Measurements from ENCODE around the gene SAMD10. TPM values are rescaled to one million over a fixed set of nuclear protein-coding genes. Genes with fewer than 3 reads are reported as not detected.

Gene SAMD10
- total RNA-seq, 4 donors from 2014 or later = 0.48 to 1.2 (median 0.84) TPM; not detected in 1

DNA sequence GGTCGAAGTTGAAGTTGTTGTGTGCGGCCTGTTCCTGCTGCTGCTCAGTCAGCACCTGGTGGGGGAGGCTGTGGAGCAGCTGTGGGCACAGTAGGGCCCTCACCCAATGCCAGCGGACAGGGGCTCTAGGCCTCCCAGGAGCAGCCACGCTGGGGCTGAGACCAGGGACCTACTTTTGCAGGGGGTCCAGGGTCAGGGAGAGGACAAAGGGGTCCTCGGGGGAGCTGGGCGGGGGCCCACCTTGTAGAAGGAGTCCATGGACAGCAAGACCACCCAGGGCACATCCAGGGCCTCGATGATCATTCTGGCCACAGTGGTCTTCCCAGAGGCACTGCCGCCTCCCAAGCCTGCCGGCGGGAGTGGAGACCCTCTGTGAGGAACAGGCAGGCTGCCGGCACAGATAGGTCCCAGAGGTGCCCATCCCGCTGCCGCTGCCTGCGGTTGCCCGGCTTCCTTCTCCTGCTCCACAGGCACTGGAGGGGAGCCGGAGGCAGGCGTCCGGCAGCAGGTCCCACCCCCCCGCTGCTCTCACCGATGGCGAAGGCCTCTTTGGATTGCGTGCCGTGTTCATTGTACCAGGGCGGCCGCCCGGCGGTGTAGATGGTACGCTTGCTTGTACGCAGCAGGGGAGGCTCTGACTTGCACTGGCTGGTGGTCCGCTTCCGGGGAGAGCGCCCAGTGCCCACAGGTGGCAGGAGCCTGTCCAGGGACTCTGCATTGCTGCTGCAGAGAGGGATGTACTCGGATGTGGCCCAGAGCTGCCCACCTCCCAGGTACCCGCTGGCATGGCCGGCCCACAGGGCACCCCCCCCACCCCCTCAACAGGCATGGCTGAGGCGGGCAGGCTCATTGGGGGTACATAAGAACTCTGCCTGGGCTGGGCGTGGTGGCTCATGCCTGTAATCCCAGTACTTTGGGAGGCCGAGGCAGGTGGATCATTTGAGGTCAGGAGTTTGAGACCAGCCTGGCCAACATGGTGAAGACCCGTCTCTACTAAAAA is 33.2 kb downstream of the SAMD10 start:
- TF ChIP-seq, protein P1, sequence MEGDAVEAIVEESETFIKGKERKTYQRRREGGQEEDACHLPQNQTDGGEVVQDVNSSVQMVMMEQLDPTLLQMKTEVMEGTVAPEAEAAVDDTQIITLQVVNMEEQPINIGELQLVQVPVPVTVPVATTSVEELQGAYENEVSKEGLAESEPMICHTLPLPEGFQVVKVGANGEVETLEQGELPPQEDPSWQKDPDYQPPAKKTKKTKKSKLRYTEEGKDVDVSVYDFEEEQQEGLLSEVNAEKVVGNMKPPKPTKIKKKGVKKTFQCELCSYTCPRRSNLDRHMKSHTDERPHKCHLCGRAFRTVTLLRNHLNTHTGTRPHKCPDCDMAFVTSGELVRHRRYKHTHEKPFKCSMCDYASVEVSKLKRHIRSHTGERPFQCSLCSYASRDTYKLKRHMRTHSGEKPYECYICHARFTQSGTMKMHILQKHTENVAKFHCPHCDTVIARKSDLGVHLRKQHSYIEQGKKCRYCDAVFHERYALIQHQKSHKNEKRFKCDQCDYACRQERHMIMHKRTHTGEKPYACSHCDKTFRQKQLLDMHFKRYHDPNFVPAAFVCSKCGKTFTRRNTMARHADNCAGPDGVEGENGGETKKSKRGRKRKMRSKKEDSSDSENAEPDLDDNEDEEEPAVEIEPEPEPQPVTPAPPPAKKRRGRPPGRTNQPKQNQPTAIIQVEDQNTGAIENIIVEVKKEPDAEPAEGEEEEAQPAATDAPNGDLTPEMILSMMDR (IDR thresholded peaks at IDR 0.05) = no peak
- DNase-seq (ENCODE audit: low spot score) (no peak), ATAC-seq (ENCODE audit: low FRiP score) (no peak)

DNA sequence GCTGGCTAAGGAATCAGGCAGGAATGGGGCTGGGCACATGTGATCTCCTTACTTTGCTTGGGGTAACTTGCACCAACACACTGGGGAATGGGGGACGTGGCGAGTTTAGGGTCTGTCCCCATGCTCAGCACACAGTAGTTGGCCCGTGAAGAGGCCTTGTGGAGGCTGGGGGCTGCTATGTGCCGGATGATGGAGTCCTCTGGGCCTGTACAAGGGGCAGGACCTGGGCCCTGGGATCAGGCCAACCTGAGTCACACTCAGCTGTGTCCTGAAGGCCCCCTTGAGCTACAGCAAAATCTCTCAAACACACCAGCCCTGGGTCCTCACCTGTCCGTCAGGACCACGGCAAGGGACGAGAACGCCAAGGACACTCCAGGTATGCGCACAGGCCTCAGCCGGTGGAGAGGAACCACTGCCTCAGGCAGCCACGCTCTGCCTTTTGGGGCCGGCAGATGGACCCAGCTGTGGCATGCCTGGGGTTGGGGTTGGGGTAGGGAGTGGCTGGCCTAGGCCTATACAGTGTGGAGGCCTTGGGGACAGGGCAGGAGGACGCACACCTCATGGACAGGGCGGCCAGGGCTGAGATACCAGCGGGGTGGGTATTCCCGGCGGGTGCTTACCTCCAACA is 34.3 kb downstream of the SAMD10 start:
- TF ChIP-seq, protein P1 (IDR thresholded peaks at IDR 0.05) = no peak
- ATAC-seq (ENCODE audit: low FRiP score) (no peak), DNase-seq (ENCODE audit: low spot score) (no peak)

DNA sequence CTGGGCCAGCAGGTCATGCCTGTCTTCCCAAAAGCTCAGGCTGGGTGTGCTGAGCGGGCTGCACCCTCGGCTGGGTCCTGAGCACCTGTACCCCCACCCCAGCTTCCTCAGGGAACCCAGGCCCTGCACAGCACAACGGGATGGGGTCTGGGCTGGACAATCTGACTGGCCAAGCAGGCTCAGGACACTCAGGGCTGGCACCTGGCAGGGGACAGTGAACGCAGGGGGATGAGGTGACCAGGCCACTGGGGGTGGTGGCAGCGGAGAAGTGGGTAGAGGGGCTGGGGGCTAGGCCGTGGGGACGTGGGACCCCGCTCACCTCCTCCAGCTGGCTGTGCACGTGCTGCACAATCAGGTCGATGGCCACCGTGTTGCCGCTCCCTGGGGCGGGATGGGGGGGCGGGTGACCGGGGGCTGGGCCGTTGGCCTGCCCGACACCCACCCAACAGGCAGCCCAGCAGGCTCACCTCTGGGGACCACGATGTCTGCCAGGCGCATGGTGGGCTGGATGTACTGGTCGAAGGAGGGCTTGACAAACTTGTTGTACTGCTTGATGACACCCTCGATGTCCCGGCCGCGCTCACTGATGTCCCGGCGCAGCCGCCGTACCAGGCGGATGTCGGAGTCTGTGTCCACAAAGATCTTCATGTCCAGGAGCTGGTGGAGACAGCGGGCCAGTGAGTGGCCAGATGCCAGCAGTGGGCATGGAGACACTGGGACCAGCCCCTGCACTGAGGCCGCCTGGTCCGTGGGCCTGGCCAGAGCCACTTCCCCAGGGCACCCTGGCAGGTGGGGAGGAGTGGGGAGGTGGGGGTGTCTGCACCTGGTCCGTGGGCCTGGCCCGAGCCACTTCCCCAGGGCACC is 35.1 kb downstream of the SAMD10 start:
- TF ChIP-seq, protein P1 (IDR thresholded peaks at IDR 0.05) = no peak
- no peak for DNase-seq (ENCODE audit: low spot score)
- no peak for ATAC-seq (ENCODE audit: low FRiP score)

DNA sequence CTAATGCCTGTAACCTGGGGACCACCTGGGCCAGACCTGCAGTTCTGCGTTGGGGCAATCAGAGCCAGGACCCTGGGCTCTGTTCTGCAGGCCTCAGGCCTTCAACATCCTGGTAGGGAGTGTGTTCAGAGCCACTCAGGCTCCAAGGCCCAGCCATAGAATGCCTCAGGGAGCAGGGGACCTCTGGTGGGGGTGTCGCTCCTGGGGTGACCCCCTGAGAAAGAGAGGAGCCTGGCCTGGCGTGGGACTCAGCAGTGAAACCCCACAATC is 35.7 kb downstream of the SAMD10 start:
- TF ChIP-seq, protein P1 (IDR thresholded peaks at IDR 0.05) = no peak
- DNase-seq (ENCODE audit: low spot score) (no peak), ATAC-seq (ENCODE audit: low FRiP score) (no peak)

DNA sequence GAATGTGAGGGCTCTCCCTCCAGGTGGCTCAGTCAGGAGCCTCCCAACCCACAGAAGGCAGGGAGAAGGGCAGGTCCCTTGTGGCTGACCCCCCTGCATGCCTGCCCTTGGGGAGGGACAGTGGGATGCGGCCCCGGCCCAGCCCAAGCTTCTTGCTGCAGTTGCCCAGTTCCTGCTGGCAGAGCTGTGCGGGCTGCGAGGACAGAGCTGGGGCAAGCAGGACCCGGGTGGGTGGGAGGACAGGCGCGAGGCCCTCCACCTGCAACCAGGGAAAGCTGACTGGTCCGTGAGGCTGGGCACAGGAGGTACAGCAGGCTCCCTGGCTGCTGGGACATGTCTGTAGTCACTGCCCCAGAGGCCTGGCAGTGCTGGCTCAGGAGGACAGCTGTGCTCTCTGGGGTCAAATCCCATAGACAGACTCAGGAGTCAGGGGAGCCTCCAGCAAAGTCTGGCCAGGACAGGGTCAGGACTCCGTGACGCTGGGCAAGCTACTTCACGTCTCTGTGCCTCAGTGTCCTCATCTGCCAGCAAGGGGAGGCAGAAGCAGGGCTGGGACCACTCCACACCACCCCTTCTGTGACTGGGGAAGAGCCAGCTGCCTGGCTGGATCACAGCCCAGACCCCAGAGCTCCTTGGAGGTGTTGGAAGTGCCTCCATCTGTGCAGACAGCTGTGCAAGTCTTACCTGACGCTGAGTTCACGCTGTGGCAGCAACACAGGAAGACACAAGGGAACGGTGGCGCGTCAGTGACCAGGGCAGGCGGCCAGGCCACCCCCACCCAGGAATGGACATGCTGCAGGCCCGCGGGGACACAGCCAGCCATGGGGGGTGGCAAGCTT is 36.3 kb downstream of the SAMD10 start:
- ATAC-seq (ENCODE audit: low FRiP score) = no peak
- no peak for DNase-seq (ENCODE audit: low spot score)
- TF ChIP-seq, protein P1 (IDR thresholded peaks at IDR 0.05) = no peak

DNA sequence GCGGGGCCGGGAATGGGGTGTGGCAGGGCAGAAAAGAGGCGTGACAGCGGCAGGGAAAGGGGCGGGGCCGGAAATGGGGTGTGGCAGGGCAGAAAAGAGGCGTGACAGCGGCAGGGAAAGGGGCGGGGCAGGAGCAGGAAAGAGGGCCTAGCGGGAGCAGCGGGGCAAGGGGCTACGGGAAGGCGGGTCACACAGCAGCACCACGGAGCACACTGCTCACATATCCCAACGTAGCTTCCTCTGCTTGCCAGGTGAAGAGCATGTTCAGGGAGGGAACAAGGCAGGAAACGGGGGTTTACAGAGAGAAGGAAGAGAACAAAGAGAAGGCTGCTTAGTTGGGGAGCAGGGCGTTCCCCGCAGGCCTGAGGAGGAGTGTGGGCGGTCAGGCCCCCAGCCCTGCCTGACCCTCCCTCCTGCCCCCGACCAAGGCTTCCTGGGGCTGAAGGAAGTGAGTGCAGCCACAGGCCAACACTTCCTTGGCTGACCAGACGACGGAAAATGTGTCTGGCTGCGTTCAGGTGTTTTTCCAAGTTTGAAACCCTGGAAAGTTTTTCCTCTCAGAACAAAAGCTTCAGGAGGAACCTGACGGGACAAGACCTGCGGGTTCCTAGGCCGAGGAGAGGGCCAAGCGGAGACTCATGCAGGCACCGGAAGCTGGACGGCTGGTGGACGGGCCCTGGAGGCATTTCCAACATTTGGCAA is 37.0 kb downstream of the SAMD10 start:
- TF ChIP-seq, protein P1 (IDR thresholded peaks at IDR 0.05) = no peak
- DNase-seq (ENCODE audit: low spot score) = no peak
- no peak for ATAC-seq (ENCODE audit: low FRiP score)

Measured in omental fat pad (tissue), 4 donors.